Lower lobe of right lung (tissue), 2 donors: ENCODE data around the gene PP2D1. TPM values are rescaled to one million over a fixed set of nuclear protein-coding genes. Genes with fewer than 3 reads are reported as not detected.
"Not testable (repeated sequence)": the region's sequence is repeated elsewhere in the genome, so short reads cannot be mapped to it uniquely, and the experiment has no call there.

Experiments used
- ATAC-seq, 2 donors: fragments of 200-7000 bp; cut with Tn5 transposase; one replicate each; pipeline ENCODE4 v1.9.1; 2020 to 2022; ENCODE audit warnings: mild to moderate bottlenecking in 2 of 2, moderate library complexity in 2 of 2
- DNase-seq: peaks from one replicate; pipeline ENCODE4 v3.0.0-alpha.2; 2020
- H3K27ac ChIP-seq: fragments of 200-600 bp; one replicate; pipeline ENCODE4 v1.8.0; 2022
- H3K27me3 ChIP-seq: fragments of 200-600 bp; one replicate; pipeline ENCODE4 v1.8.0; 2022; ENCODE audit warnings: low read depth
- H3K36me3 ChIP-seq: fragments of 200-600 bp; one replicate; pipeline ENCODE4 v1.8.0; 2022; ENCODE audit warnings: mild to moderate bottlenecking
- H3K4me1 ChIP-seq: fragments of 200-600 bp; one replicate; pipeline ENCODE4 v1.8.0; 2022
- H3K4me3 ChIP-seq: fragments of 200-600 bp; one replicate; pipeline ENCODE4 v1.8.0; 2022; ENCODE audit warnings: mild to moderate bottlenecking
- H3K9me3 ChIP-seq: fragments of 200-600 bp; one replicate; pipeline ENCODE4 v1.8.0; 2022
- intact Hi-C: fragments of 100-400 bp; cut with DNase I; formaldehyde crosslinking; loops from one replicate; pipeline ENCODE4 v1.11.0; 2022
- total RNA-seq: library from RNA; stranded (reverse); fragmentation: NEBNext Ultra II Directional; extraction: Animal tissue kit (Norgen Biotek cat#: 25700); gene quantifications from one replicate; pipeline ENCODE4 v1.2.1, GENCODE V29; 2021
- TF ChIP-seq, protein P1 (sequence below): fragments of 200-600 bp; IDR thresholded peaks from one replicate; pipeline ENCODE4 v1.8.0; 2022; ENCODE audit warnings: antibody characterized with exemption, mild to moderate bottlenecking
- donor health status: DM: no; HTN: yes; CAD: no; lungs with severe emphysema.

The PP2D1 gene
- total RNA-seq, 1 donor from 2014 or later = not detected

DNA sequence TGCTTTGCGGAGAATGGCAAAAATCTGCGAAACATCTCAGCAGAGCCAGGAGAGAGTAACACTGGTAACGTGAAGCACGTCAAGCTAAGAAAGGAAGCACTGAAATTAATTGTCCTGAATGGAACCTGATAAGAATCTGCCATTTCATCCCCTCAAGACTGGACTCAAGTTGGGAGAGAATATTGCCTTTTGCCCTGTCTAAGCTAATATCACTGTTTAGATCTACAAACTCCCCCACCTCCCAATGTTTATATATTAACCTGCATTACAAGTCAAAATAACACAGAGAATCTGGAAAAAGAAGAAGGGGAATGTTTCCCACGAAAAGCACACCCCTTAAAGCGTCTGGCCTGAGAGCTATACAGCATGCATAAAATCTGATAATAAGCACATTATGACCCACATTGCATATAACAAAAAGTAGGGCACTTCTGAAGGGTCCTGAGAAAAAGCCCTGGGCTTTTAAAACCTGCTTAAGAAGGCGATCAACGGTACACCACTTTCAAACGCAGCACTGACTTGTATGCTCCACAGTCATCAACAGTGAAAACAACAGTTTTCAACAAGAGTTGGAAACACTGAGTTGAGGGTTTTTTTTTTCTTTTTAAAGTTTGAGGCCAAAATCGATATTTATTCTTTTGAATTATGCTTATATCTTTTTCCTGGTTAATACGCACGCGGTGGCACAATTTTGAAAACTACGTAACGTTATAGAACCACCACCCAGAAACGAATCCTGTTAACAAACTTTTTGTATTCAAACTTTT is 26.8 kb upstream of the PP2D1 start:
- Histone ChIP-seq H3K27ac (peak overlapping the region; percentile 91), H3K4me1 (peaks cover 33% of the 10 kb centered on the region), H3K36me3 (no peaks in the 10 kb centered on the region), H3K9me3 (no peaks in the 10 kb centered on the region), H3K27me3 (no peaks in the 10 kb centered on the region), H3K4me3 (peak overlapping the region; percentile 80)
- DNase-seq (no peak), ATAC-seq (no peak)
- intact Hi-C loops = no loop called here
- TF ChIP-seq, protein P1, sequence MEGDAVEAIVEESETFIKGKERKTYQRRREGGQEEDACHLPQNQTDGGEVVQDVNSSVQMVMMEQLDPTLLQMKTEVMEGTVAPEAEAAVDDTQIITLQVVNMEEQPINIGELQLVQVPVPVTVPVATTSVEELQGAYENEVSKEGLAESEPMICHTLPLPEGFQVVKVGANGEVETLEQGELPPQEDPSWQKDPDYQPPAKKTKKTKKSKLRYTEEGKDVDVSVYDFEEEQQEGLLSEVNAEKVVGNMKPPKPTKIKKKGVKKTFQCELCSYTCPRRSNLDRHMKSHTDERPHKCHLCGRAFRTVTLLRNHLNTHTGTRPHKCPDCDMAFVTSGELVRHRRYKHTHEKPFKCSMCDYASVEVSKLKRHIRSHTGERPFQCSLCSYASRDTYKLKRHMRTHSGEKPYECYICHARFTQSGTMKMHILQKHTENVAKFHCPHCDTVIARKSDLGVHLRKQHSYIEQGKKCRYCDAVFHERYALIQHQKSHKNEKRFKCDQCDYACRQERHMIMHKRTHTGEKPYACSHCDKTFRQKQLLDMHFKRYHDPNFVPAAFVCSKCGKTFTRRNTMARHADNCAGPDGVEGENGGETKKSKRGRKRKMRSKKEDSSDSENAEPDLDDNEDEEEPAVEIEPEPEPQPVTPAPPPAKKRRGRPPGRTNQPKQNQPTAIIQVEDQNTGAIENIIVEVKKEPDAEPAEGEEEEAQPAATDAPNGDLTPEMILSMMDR = no peak

- Histone ChIP-seq H3K27ac (no peak overlapping the region), H3K4me1 (peaks cover 19% of the 10 kb centered on the region), H3K36me3 (no peaks in the 10 kb centered on the region), H3K9me3 (no peaks in the 10 kb centered on the region), H3K27me3 (no peaks in the 10 kb centered on the region), H3K4me3 (no peak overlapping the region)
- DNase-seq (no peak), ATAC-seq (no peak)
- TF ChIP-seq, protein P1 = no peak
- intact Hi-C loops = no loop called here
Measured at GRCh38 chr3:20037255-20037996, 25.4 kb upstream of the PP2D1 start.

DNA sequence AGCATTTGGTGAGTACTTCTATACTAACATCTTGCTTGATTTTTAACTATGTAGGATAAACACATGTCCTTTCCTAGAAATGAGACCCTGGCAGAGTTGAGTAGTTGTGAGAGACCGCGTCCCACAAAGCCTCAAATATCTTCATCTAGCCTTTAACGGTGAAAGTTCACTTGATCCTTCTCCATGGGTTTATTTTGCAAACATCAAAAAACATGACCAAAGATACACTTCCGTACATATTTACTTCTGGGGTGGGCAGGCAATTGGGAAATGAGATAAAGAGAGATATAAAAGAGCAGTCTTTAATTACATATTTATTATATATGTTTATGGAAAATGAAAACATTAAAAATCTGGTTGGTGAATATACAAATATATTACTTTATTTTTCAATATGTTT is 23.0 kb upstream of the PP2D1 start:
- no peak overlapping the region for H3K27ac ChIP-seq
- DNase-seq (no peak), ATAC-seq (no peak)
- H3K4me1 ChIP-seq = peaks cover 9% of the 10 kb centered on the region
- intact Hi-C loops = no loop called here
- no peaks in the 10 kb centered on the region for H3K27me3 ChIP-seq
- TF ChIP-seq, protein P1 = no peak
- no peak overlapping the region for H3K4me3 ChIP-seq
- no peaks in the 10 kb centered on the region for H3K9me3 ChIP-seq
- H3K36me3 ChIP-seq = no peaks in the 10 kb centered on the region

DNA sequence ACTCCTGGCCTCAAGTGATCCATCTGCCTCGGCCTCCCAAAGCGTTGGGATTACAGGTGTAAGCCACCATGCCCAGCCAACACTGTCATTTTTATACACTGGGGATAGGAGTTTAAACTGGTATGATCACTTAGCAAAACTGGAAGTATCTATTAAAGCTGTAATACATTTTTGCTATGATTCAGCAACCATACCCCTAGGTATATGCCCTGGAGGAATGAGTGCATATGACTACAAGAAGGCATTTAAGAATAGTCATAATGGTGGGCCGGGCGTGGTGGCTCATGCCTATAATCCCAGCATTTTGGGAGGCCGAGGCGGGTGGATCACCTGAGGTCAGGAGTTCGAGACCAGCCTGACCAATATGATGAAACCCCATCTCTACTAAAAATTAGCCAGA is 19.9 kb upstream of the PP2D1 start:
- DNase-seq, H3K36me3 ChIP-seq, H3K4me3 ChIP-seq, H3K27me3 ChIP-seq, H3K4me1 ChIP-seq, H3K27ac ChIP-seq, H3K9me3 ChIP-seq, ATAC-seq, intact Hi-C loops: not testable (repeated sequence)

DNA sequence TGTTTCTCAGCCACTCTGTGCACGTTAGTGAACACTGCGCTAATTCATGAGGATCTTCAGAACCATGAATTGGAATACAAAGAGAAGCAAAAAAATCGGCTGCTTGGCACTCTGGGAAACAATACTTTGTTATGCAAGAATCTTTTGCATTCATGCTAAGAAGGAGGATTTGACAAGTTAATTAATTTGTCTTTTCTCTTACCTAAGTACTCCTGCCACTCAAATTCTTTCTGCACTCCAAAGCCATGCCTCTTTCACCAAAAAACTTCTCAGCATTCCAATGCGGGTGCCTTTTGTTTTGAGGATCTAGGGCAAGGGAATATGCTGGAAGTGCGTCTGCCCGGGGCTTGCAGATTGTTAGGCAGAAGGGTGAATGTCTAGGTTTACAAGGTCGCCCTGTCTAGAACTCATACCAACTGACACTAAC is 16.9 kb upstream of the PP2D1 start:
- ATAC-seq (no peak), DNase-seq (no peak)
- Histone ChIP-seq H3K36me3 (no peaks in the 10 kb centered on the region), H3K9me3 (no peaks in the 10 kb centered on the region), H3K27me3 (no peaks in the 10 kb centered on the region), H3K4me3 (no peak overlapping the region), H3K27ac (no peak overlapping the region), H3K4me1 (peaks cover 6% of the 10 kb centered on the region)
- intact Hi-C loops = no loop called here
- TF ChIP-seq, protein P1 = no peak

- H3K36me3 ChIP-seq = no peaks in the 10 kb centered on the region
- no peak overlapping the region for H3K4me3 ChIP-seq
- no peak for DNase-seq
- no peaks in the 10 kb centered on the region for H3K27me3 ChIP-seq
- H3K4me1 ChIP-seq = peaks cover 23% of the 10 kb centered on the region
- no peak overlapping the region for H3K27ac ChIP-seq
- intact Hi-C loops = no loop called here
- no peaks in the 10 kb centered on the region for H3K9me3 ChIP-seq
- TF ChIP-seq, protein P1 = no peak
- no peak for ATAC-seq
Measured at GRCh38 chr3:20027136-20027535, 15.1 kb upstream of the PP2D1 start.
